Measurements from ENCODE around the gene RNF220.

The RNF220 gene

GRCh38 chr1:44591381-44591780 lies 186.3 kb downstream of the RNF220 start:
- H3K27me3 Mint-ChIP-seq, result no peaks in the 10 kb centered on the region
- no peak overlapping the region for H3K27ac Mint-ChIP-seq (ENCODE audit: low read depth)
- no peak overlapping the region for H3K4me3 Mint-ChIP-seq
- H3K9me3 Mint-ChIP-seq, result no peaks in the 10 kb centered on the region
- no peak for DNase-seq (ENCODE audit: low spot score in 2 of 2)
- no peaks in the 10 kb centered on the region for H3K4me1 Mint-ChIP-seq
- no peak for ATAC-seq (replicated peaks; ENCODE audit: extremely low read depth, poor library complexity, severe bottlenecking)
- H3K36me3 Mint-ChIP-seq (ENCODE audit: insufficient read depth), result peaks cover 2% of the 10 kb centered on the region

- no peaks in the 10 kb centered on the region for H3K27me3 Mint-ChIP-seq
These were observed 187.4 kb downstream of the RNF220 start for GRCh38 chr1:44592208-44593145.

GRCh38 chr1:44594353-44594752 lies 189.3 kb downstream of the RNF220 start:
- Mint-ChIP-seq H3K9me3 (no peaks in the 10 kb centered on the region), H3K4me3 (no peak overlapping the region), H3K36me3 (ENCODE audit: insufficient read depth) (peaks cover 2% of the 10 kb centered on the region), H3K4me1 (no peaks in the 10 kb centered on the region), H3K27ac (ENCODE audit: low read depth) (no peak overlapping the region), H3K27me3 (no peaks in the 10 kb centered on the region)
- DNase-seq (ENCODE audit: low spot score in 2 of 2), result no peak
- ATAC-seq (replicated peaks; ENCODE audit: extremely low read depth, poor library complexity, severe bottlenecking), result no peak

More at GRCh38 chr1:44592208-44593145, 187.4 kb downstream of the RNF220 start:
- no peak for ATAC-seq (replicated peaks; ENCODE audit: extremely low read depth, poor library complexity, severe bottlenecking)
- H3K4me3 Mint-ChIP-seq, result no peak overlapping the region
- DNase-seq (ENCODE audit: low spot score in 2 of 2), result no peak
- H3K36me3 Mint-ChIP-seq (ENCODE audit: insufficient read depth), result peaks cover 2% of the 10 kb centered on the region
- no peaks in the 10 kb centered on the region for H3K9me3 Mint-ChIP-seq
- no peak overlapping the region for H3K27ac Mint-ChIP-seq (ENCODE audit: low read depth)
- no peaks in the 10 kb centered on the region for H3K4me1 Mint-ChIP-seq

GRCh38 chr1:44594871-44595735 lies 190.0 kb downstream of the RNF220 start:
- H3K36me3 Mint-ChIP-seq (ENCODE audit: insufficient read depth), result peaks cover 2% of the 10 kb centered on the region
- no peaks in the 10 kb centered on the region for H3K27me3 Mint-ChIP-seq
- H3K4me3 Mint-ChIP-seq, result no peak overlapping the region
- no peak overlapping the region for H3K27ac Mint-ChIP-seq (ENCODE audit: low read depth)
- H3K4me1 Mint-ChIP-seq, result no peaks in the 10 kb centered on the region
- ATAC-seq (replicated peaks; ENCODE audit: extremely low read depth, poor library complexity, severe bottlenecking) (peak; percentile 52), DNase-seq (ENCODE audit: low spot score in 2 of 2) (peak; percentile 48 to 75)
- H3K9me3 Mint-ChIP-seq, result no peaks in the 10 kb centered on the region

GRCh38 chr1:44596511-44596910 lies 191.5 kb downstream of the RNF220 start:
- H3K27ac Mint-ChIP-seq (ENCODE audit: low read depth), result no peak overlapping the region
- no peaks in the 10 kb centered on the region for H3K9me3 Mint-ChIP-seq
- no peaks in the 10 kb centered on the region for H3K4me1 Mint-ChIP-seq
- ATAC-seq (replicated peaks; ENCODE audit: extremely low read depth, poor library complexity, severe bottlenecking) (no peak), DNase-seq (ENCODE audit: low spot score in 2 of 2) (no peak)
- no peak overlapping the region for H3K4me3 Mint-ChIP-seq
- peaks cover 2% of the 10 kb centered on the region for H3K36me3 Mint-ChIP-seq (ENCODE audit: insufficient read depth)
- no peaks in the 10 kb centered on the region for H3K27me3 Mint-ChIP-seq

GRCh38 chr1:44598167-44598566 lies 193.1 kb downstream of the RNF220 start:
- no peak overlapping the region for H3K4me3 Mint-ChIP-seq
- H3K27ac Mint-ChIP-seq (ENCODE audit: low read depth), result no peak overlapping the region
- no peaks in the 10 kb centered on the region for H3K27me3 Mint-ChIP-seq
- no peaks in the 10 kb centered on the region for H3K4me1 Mint-ChIP-seq
- no peaks in the 10 kb centered on the region for H3K9me3 Mint-ChIP-seq
- DNase-seq (ENCODE audit: low spot score in 2 of 2) (no peak), ATAC-seq (replicated peaks; ENCODE audit: extremely low read depth, poor library complexity, severe bottlenecking) (no peak)
- peaks cover 2% of the 10 kb centered on the region for H3K36me3 Mint-ChIP-seq (ENCODE audit: insufficient read depth)

- no peaks in the 10 kb centered on the region for H3K27me3 Mint-ChIP-seq
These were observed 197.9 kb downstream of the RNF220 start for GRCh38 chr1:44602634-44603628.

GRCh38 chr1:44603718-44604117 lies 198.7 kb downstream of the RNF220 start:
- peaks cover 7% of the 10 kb centered on the region for H3K27me3 Mint-ChIP-seq
- ATAC-seq (replicated peaks; ENCODE audit: extremely low read depth, poor library complexity, severe bottlenecking) (no peak), DNase-seq (ENCODE audit: low spot score in 2 of 2) (no peak)
- H3K36me3 Mint-ChIP-seq (ENCODE audit: insufficient read depth), result no peaks in the 10 kb centered on the region
- no peaks in the 10 kb centered on the region for H3K9me3 Mint-ChIP-seq
- H3K4me1 Mint-ChIP-seq, result no peaks in the 10 kb centered on the region
- H3K27ac Mint-ChIP-seq (ENCODE audit: low read depth), result no peak overlapping the region
- no peak overlapping the region for H3K4me3 Mint-ChIP-seq

More at GRCh38 chr1:44602634-44603628, 197.9 kb downstream of the RNF220 start:
- Mint-ChIP-seq H3K36me3 (ENCODE audit: insufficient read depth) (no peaks in the 10 kb centered on the region), H3K4me1 (no peaks in the 10 kb centered on the region), H3K4me3 (no peak overlapping the region), H3K9me3 (no peaks in the 10 kb centered on the region), H3K27ac (ENCODE audit: low read depth) (no peak overlapping the region)
- ATAC-seq (replicated peaks; ENCODE audit: extremely low read depth, poor library complexity, severe bottlenecking) (no peak), DNase-seq (ENCODE audit: low spot score in 2 of 2) (no peak)

- H3K4me1 Mint-ChIP-seq, result no peaks in the 10 kb centered on the region
- H3K27me3 Mint-ChIP-seq, result peaks cover 7% of the 10 kb centered on the region
- ATAC-seq (replicated peaks; ENCODE audit: extremely low read depth, poor library complexity, severe bottlenecking) (no peak), DNase-seq (ENCODE audit: low spot score in 2 of 2) (no peak)
- no peaks in the 10 kb centered on the region for H3K36me3 Mint-ChIP-seq (ENCODE audit: insufficient read depth)
- H3K9me3 Mint-ChIP-seq, result no peaks in the 10 kb centered on the region
- no peak overlapping the region for H3K4me3 Mint-ChIP-seq
- no peak overlapping the region for H3K27ac Mint-ChIP-seq (ENCODE audit: low read depth)
These were observed 199.3 kb downstream of the RNF220 start for GRCh38 chr1:44604157-44604955.

GRCh38 chr1:44605914-44606615 lies 201.0 kb downstream of the RNF220 start:
- Mint-ChIP-seq H3K36me3 (ENCODE audit: insufficient read depth) (no peaks in the 10 kb centered on the region), H3K9me3 (no peaks in the 10 kb centered on the region), H3K27ac (ENCODE audit: low read depth) (no peak overlapping the region), H3K27me3 (peaks cover 7% of the 10 kb centered on the region), H3K4me3 (no peak overlapping the region), H3K4me1 (no peaks in the 10 kb centered on the region)
- DNase-seq (ENCODE audit: low spot score in 2 of 2) (no peak), ATAC-seq (replicated peaks; ENCODE audit: extremely low read depth, poor library complexity, severe bottlenecking) (no peak)

- peaks cover 7% of the 10 kb centered on the region for H3K27me3 Mint-ChIP-seq
- no peaks in the 10 kb centered on the region for H3K9me3 Mint-ChIP-seq
- H3K36me3 Mint-ChIP-seq (ENCODE audit: insufficient read depth), result no peaks in the 10 kb centered on the region
- no peak overlapping the region for H3K4me3 Mint-ChIP-seq
- DNase-seq (ENCODE audit: low spot score in 2 of 2) (no peak), ATAC-seq (replicated peaks; ENCODE audit: extremely low read depth, poor library complexity, severe bottlenecking) (no peak)
- H3K27ac Mint-ChIP-seq (ENCODE audit: low read depth), result no peak overlapping the region
- no peaks in the 10 kb centered on the region for H3K4me1 Mint-ChIP-seq
These were observed 201.7 kb downstream of the RNF220 start for GRCh38 chr1:44606701-44607281.
